Nucleus accumbens (tissue), 56 donors: ENCODE data around the gene CCL4.

Source experiments
- DNase-seq, 56 donors: peaks; one replicate each; lab custom pipeline; 2025; lab: John Stamatoyannopoulos, UW

CCL4 gene

DNA sequence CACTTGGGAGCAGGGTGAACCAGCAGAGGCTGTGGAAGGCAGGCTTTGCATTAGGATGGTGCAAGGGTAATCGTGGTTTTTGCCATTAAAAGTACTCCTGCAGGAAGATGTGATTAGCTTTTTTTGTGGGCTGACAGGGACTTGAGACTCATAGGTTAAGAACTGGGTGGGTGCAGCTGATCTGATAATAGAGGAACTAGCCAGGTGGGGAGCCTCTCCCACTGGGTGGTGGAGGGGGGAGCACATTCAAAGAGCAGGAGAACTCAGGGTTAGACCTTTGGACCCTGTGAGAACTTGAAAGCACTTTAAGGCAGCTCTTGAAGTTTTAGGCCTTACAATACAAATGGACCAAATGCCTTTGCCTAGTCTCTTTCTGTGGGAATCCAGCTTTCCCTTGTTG lies 32.4 kb downstream of the CCL4 start:
- no peak for DNase-seq

DNA sequence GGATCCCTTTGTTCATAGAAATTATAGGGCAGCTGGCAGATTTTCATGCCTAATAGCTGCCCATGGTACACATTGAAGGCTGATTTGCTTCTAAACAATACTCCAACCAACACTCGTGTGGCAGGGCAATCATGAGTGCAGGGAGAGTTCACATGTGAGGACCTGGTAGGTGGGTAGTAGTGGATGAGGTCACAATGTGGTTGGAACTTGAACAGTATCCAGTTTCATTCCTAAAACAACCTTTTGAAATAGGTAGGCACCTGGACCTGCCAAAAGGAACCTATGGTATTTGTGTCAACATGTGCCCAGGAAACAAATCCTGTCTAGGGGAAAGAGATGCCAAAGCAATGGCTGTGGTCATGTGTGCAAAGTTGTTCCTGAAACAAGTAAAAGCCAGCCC lies 32.8 kb downstream of the CCL4 start:
- DNase-seq: no peak

DNA sequence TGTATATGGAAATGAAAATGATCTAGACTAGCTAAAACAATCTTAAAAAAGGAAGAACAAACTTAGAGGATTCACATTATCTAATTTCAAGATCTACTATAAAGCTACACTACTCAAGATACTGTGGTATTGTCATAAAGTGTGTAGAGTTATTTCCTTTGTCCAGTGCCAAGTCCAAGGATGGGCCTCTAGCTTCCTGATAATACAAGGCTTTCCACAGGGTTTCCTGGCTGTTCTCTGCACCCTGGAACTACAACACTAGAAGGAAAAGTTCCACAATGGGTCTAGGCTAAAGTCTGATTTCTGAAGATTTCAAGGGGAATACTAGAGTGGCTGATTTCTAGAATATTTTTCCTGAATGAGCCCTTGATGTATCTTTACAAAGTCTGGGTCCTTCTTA lies 38.6 kb downstream of the CCL4 start:
- no peak for DNase-seq

DNA sequence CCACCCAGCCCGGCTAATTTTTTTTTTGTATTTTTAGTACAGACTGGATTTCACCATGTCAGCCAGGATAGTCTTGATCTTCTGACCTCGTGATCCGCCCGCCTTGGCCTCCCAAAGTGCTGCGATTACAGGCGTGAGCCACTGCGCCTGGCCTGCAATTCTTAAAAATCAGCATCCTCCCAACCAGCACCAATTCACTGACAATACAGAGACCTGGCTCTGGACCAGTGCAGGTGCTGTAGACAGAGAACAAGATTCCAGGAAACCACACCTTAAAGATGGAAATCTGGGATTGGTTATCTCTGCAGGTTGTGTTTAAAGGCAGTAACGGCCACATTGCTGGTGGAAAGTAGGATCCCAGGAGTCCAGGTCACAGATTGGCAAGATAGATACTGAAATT lies 39.2 kb downstream of the CCL4 start:
- DNase-seq: no peak

DNA sequence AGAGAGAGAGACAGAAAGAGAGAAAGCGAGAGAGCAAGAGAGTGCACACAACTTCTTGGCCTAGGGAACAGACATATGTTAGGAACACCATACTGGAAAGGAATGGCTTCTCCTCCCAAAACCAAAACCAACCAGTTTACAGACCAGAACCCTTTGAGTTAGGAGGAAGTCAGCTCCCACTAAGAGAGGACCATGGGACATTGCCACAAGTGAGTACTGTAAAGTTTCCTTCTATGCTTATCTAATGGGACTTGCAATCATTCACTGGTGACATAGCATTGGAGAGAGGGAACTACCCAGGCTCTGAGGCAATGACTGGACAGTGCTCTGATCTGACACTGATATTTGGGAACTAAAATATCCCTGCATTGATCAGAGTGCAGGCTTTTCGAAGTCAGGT lies 40.4 kb downstream of the CCL4 start:
- no peak for DNase-seq

DNA sequence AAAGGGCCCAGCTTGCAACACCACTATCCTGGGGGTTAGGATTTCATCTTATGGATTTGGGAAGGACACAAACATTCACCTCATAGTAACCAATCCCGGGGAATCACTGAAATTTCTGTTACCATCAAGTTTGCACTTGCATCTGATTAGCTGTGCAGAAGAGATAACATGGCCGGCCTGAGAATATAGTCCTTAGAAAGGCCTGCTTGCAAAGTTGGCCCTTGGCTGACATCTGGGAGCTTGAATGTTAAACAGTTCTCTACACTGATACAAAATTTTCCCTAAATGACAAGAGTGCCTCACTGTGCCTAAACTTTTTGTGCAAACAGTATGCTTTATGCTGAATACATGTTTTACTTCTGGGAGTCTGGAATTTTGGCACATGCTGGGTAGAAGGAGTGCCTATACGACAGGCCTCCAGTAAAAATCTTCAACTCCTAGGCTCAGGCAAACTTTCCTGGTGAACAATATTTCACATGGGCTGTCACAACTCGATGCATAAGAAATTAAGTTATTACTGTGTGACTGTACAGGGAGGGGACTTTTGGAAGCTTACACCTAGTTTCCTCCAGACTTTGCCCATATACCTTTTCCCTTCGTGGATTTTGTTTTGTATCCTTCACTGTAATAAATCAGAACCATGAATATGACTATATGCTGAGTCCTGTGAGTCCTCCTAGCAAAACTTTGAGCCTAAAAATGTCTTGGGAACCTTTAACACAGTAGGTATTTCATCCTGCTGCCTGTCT lies 41.5 kb downstream of the CCL4 start:
- DNase-seq: no peak

GRCh38 chr17:36147601-36148000 lies 44.0 kb downstream of the CCL4 start:
- DNase-seq: no peak

DNA sequence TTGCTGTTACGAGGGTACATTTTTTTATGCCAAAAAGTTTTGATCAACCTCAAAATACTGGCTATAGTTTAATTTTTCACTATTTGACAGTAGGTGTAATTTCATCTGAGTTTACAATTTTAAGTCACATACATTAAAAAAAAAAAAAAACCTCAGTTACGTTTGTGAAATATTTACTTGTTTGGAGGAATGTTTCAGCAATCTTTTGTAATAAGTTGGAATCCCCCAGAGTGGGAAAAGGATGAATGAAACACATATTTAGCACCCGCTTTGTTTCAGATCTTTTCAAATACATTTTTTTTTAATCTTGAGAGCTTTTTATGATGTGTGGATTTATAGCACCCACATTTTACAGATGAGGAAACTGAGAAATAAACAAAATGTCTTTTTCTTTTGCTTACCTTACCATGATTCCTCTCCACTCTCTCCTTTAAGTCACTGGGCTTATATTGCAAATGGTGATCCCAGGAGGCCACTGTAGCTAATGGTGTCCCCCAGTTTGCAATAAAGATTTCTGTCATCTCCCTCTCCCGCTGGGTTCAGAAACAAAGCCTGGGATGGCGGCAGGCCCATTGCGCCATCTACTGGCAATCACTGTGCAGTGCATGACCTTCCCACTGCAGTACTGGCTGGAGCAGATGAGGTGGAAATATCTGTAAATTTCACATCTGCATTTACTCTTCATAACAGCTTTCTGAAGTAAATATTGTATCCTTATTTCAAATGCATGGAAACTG lies 45.1 kb downstream of the CCL4 start:
- peak in 41 of 56 donors; percentile 1 to 70 (median 24) for DNase-seq

DNA sequence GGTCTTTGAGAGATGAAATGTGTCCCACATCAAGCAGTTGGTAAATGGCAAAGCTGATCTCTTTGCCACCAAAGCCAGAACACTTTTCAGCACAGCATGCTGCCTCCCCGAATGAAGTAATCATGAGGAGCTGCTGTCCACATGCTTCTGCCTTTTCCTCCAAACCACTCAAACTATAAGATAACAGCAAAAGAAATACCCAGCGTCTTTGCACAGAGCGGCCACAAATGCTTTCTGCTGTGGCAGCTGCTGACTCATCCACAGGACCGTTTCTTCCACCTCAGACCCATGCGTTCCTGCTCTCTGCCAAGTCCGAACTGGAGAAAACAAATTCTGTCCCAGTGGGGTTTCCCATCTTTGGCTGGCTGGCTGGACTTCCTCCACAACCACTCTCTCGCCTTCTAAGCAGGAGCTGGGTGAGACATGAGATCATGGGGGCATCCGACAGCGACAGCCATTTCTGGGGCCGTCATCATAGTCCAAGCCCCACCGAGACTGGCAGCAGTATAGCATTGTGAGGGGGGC lies 45.7 kb downstream of the CCL4 start:
- peak in 4 of 56 donors; percentile 1 to 44 (median 7) for DNase-seq

DNA sequence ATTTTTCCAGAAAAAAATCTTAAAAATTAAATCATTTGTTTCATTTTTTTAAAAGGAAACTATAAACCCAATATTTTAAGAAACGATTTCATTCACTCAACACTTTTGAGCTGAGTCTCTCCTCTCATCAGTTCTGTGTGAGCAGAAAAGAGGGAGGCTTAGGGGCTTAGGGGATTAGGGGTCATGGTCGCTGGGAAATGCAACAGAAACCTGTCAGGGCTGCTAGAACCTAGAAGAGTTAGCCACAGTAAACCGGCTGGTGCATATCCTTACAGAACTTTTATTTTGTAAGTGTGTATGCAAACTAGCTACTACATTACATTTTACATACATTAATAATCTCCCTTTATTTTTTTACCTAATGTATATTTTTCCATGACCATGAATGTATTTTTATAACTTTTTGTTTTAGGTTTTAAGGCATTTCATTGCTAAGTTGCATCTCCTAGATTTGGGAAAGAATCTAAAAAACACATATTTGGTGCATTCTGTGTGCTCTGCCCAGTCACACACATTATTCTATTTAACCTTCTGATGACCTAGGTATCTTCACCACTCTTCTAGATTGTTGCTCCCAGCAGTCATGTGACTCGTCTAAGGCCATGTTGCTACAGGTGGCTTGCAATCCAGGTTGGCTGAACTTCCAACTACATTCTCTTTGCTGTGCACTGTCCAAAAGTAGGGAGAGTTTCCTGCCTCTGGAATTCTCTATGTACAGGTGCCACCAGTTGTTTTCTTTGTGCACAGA lies 48.4 kb downstream of the CCL4 start:
- no peak for DNase-seq

DNA sequence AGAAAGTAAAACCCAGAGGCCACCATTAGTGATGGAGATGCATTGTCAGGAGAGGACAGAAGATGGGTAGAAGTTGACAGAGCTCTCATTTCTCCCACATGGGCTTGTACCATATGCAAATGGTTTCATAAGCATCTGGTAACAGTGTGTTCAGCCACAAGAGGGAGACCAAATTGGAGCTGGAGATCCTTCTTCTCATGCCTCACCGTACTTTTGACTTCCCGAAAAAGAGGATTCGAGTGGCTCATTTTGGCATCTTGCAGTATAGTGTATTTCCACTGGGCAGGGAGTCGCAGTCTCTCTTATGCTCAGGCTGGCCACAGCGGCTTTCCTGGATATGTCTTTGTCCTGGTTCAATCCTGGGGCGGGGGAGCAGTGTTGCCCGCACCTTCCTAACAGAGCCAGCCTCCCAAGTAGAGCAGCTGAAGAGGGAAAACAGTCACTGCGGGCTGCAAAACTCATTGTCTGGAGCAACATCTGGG lies 49.1 kb downstream of the CCL4 start:
- DNase-seq: no peak

- DNase-seq: no peak
Observed at GRCh38 chr17:36153895-36154610, 50.4 kb downstream of the CCL4 start.
